Fibroblast of mammary gland (primary cell): Measurements from ENCODE around the gene CACNA1F.
"Not testable (repeated sequence)": the region's sequence is repeated elsewhere in the genome, so short reads cannot be mapped to it uniquely, and the experiment has no call there.

Experiments used
- DNase-seq: peaks from one replicate; pipeline ENCODE4 v3.0.0-alpha.2; 2010; ENCODE audit warnings: low read depth
- H3K4me3 ChIP-seq: 2 replicates; pipeline ENCODE4 v1.5.1; 2011; ENCODE audit warnings: low read depth, mild to moderate bottlenecking, low read length, moderate library complexity; ENCODE audit not compliant: control insufficient read depth
- CTCF ChIP-seq: conservative IDR thresholded peaks from 2 replicates; pipeline ENCODE4 v1.5.1; 2011; ENCODE audit warnings: low read depth, low read length, inconsistent platforms; ENCODE audit not compliant: control insufficient read depth, insufficient read depth

Gene CACNA1F

GRCh38 chrX:49174723-49175122, 58.4 kb downstream of the CACNA1F start:
- TF ChIP-seq CTCF, result no peak
- DNase-seq, result no peak
- no peak overlapping the region for H3K4me3 ChIP-seq

GRCh38 chrX:49173544-49173943, 59.6 kb downstream of the CACNA1F start:
- not testable (repeated sequence) for H3K4me3 ChIP-seq, DNase-seq

- peak; percentile 59 for DNase-seq
- peak overlapping the region; percentile 70 for H3K4me3 ChIP-seq
- TF ChIP-seq CTCF, result no peak
Measured at GRCh38 chrX:49172280-49172780, 60.8 kb downstream of the CACNA1F start.

GRCh38 chrX:49171752-49172279, 61.3 kb downstream of the CACNA1F start, which contains the start of gene PLP2:
PLP2 (plus strand) TSS chrX:49171898; CDS start chrX:49172001, 103 bp downstream.
- DNase-seq, result peak; percentile 43
- H3K4me3 ChIP-seq, result peak within 1 kb of the TSS; percentile 70
- TF ChIP-seq CTCF, result no peak

GRCh38 chrX:49167740-49168108, 65.4 kb downstream of the CACNA1F start:
- H3K4me3 ChIP-seq, result peak overlapping the region; percentile 9
- no peak for TF ChIP-seq CTCF
- DNase-seq, result no peak

- peak overlapping the region; percentile 9 for H3K4me3 ChIP-seq
- TF ChIP-seq CTCF, result no peak
- peak; percentile 45 for DNase-seq
Measured at GRCh38 chrX:49166914-49167739, 66.0 kb downstream of the CACNA1F start.
